Stimulated activated CD4-positive, alpha-beta T cell treated with anti-CD3 and anti-CD28 coated beads, TNF-alpha, amount 100 ng/mL, for 48 hours (primary cell): ENCODE measurements around the gene ACAP3.
"Not testable (repeated sequence)": the region's sequence is repeated elsewhere in the genome, so short reads cannot be mapped to it uniquely, and the experiment has no call there.

ENCODE experiments used
- DNase-seq, 3 donors: peaks; one replicate each; pipeline ENCODE4 v3.0.0-alpha.2; 2020; ENCODE audit warnings: low read depth in 3 of 3

Gene ACAP3

DNA sequence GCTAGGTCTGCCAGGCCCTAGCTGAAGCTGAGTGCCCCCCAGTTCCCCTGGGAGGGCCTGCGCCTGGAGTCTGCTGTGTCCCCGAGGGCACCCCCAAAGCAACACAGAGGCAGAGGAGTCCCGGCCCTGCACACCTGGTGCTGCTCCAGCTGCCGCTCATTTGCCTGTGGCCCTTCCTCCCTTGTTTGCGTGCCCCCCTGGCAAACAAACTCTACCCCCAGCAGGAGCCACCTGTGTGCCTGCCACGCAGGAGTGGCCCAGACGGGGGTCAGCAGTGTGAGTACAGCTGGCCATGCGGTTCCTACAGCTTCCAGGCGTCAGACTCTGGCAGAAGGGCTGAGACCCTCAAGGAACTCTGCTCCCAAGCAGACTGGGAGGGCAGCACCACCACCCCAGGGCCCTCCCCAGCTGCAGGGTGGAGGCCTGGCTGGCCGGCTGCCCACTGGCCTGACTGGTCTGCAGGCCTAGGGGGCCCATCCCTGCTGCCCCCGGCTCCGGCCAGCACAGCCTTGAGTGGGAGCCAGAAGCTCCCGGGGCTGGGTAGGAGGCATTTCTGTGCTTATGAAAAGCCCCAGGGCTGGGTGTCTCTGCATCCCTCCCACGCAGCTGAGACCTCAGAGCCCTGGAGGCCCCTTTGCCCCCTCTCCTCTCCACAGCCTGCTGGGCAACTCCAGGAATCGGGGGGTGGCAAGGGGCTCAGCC lies 22.8 kb upstream of the ACAP3 start:
- DNase-seq, result no peak

DNA sequence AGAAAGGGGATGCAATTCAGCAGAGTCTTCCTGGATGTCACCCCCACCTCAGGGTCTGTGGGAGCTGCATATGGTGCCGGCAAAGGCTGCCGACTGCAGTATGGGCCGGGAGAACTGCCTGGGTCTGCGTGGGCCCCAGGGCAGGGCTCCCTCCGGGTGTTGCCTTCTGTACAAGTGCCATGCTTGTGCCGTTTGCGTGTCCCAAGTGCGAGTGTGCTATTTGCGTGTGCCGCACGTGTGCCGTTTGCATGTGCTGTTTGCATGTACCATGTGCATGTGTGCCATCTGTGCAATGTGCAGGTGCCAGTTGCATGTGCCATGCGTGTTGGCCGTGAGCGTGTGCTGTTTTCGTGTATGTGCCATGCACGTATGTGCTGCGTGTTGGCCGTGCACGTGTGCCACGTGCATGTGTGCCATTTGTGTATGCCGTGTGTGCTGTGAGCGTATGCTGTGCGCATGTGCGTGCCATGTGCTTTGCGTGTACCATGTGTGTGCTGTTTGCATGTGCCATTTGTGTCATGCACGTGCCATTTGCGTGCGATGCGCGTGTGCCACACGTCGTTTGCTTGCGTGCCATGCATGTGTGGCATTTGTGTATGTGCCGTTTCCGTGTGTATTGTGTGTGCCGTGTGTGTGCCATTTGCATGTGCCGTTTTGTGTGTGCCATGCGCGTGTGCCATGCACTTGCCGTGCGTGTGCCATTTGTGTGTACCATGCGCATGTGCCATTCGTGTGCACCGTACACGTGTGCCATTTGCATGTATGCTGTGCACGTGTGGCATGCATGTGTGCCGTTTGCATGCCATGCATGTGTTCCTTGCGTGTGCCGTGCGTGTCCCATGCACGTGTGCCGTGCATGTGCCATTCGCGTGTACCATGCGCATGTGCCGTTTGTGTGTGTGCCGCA lies 21.8 kb upstream of the ACAP3 start:
- no peak for DNase-seq

DNA sequence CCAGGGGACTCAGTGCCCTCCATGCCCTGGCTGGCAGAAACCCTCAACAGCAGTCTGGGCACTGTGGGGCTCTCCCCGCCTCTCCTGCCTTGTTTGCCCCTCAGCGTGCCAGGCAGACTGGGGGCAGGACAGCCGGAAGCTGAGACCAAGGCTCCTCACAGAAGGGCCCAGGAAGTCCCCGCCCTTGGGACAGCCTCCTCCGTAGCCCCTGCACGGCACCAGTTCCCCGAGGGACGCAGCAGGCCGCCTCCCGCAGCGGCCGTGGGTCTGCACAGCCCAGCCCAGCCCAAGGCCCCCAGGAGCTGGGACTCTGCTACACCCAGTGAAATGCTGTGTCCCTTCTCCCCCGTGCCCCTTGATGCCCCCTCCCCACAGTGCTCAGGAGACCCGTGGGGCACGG lies 20.5 kb upstream of the ACAP3 start:
- DNase-seq, result no peak

DNA sequence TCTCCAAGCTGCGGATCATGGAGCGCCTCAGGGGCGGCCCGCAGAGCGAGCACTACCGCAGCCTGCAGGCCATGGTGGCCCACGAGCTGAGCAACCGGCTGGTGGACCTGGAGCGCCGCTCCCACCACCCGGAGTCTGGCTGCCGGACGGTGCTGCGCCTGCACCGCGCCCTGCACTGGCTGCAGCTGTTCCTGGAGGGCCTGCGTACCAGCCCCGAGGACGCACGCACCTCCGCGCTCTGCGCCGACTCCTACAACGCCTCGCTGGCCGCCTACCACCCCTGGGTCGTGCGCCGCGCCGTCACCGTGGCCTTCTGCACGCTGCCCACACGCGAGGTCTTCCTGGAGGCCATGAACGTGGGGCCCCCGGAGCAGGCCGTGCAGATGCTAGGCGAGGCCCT lies 19.6 kb upstream of the ACAP3 start:
- DNase-seq, result no peak

DNA sequence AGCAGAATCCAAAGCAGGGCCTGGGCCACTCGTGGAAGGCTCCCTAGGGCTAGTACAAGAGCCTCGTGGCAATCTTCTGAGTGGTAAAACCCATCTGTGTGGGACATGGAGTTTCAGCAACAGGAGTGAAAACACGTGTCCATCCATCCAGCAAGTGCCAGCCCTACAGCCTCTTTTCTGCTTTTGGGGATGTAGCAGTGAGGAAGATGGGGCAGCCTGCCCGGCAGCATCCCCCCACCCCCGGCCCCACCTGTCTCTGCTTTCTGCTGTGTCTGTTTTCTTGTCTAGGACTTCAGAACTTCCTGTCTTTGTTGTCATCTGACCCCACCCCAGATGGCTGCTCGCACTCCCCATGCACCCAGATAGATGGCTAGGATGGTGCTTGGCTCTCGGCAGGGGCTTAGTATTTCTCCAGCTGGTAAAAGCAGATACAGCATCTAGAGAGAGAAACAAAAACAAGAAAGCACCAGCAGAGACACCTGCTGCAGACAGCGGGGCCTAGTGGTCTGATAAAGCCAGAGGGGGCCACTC lies 18.4 kb upstream of the ACAP3 start:
- no peak for DNase-seq

DNA sequence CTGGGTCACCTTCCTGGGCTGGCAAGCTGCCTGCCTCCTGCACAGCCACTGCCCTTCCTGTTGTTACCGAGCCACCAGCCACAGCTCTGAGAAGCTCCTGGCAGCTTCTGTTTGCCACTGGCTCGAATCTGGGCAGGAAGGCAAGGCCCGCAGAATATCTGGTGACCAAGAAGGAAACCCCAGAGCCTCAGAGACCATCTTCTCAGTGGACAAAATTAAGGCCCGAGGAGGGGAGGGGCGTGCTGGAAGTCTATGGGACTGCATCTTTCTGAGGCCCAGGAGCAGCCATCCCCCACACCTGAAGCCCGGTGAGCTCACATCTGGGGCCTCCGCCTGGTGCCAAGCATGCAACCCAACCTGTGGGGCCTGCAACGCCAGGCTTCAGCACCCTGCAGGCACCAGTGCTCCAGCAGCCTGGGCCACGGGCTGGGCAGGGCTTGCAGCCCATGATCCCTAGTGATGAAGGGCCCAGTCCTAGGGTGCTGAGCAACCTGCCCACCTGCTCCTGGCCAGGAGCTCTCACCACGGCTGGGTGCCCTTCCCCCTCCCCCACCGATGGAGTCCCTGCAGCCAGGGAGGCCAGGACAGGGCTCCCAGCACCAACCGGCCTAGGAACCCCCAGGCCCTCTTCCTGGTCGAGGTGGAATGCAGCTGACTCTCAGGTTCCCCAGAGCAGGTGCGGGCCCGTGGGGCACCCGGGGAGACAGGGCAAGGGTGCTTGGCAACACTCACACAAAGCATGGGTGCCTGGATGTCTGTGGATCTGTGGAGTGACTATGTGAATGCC lies 17.8 kb upstream of the ACAP3 start:
- DNase-seq, result no peak

DNA sequence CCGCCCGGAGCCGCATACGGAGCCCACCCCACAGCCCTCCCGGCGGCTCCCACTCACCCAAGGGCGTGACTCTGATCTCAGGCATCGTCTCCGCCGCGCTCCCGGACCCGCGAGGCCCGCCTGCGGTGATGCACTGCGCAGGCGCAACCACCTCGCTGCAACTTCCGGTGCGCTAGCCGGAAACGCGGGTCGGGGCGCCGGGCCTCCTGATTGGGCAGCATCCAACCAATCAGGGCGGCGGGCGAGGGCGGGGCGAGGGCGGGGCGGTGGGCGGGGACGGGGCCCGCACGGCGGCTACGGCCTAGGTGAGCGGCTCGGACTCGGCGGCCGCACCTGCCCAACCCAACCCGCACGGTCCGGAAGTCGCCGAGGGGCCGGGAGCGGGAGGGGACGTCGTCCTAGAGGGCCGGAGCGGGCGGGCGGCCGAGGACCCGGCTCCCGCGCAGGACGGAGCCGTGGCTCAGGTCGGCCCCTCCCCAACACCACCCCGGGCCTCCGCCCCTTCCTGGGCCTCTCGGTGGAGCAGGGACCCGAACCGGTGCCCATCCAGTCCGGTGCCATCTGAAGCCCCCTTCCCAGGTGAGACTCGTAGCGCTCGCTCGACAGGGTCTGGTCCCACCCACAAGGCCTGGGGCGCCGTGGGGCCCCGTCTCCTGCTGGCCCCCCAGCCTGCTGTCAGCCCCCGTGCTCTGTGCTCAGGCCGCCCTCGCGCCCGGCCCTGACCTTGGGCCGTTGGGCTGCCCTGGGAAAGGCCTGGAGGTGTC lies 17.0 kb upstream of the ACAP3 start, which contains the start of the genes CPTP and INTS11:
Gene CPTP (plus strand): TSS at position 279 of the 764 bp plus-strand sequence. CDS start 2,109 bp downstream, outside the sequence.
Gene INTS11 (minus strand): TSS at position 137 of the 764 bp plus-strand sequence. CDS start 52 bp downstream, at position 85.
- DNase-seq, result peak; percentile 93 to 96 (median 95)

DNA sequence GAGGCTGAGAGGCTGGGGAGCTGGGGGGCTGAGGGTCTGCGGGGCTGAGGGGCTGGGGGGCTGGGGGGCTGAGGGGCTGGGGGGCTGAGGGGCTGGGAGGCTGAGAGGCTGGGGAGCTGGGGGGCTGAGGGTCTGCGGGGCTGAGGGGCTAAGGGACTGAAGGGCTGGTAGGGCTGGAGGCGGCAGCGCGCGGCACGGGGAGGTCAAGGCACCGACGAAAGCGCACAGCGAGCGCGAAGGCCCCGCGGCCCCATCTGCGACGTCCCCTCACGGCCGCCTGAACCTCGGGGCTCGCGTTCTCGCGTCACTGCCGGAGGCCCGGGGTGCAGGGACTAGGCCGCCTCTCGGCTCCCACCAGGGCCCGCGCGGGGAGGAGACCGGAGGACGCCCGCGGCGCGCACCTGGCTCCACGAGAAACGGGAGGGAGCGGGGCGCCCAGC lies 16.4 kb upstream of the ACAP3 start:
- DNase-seq, result no peak

DNA sequence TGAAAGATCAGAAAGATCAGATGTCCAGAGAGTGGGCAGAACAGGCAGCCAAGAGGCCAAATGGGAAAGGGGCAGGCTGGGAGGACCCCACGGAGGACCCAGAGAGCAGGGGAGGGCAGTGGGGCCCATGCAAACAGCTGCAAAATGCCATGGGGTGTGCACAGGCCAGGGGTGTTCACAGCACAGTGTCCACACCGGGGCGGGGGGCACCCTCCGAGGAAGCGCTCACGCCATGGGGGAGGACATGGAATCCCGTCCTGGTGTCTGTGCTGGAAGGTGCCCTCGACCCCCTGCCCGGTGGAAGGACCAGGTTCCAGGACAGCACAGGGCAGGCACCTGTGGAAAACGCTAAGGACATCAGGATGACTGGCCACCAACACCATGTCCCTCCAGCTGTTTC lies 15.2 kb upstream of the ACAP3 start:
- no peak for DNase-seq

DNA sequence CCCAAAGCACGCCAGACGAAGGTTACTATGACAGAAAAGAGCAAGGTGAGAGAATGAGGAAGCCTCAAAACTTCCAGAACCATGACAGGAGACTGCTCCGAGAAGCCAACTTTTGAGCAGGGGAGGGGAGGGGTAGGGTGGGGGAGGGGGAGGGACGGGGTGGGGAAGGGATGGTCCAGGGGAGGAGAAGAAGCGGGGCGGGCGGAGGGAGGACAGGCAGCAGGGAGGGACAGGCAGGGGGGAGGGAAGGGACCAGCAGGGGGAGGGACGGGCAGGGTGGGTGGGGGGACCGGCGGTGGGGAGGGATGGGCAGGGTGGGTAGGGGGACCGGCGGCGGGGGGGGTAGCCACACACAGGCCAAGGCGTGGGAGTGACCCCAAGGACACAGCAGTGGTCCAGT lies 14.7 kb upstream of the ACAP3 start:
- DNase-seq, result no peak

DNA sequence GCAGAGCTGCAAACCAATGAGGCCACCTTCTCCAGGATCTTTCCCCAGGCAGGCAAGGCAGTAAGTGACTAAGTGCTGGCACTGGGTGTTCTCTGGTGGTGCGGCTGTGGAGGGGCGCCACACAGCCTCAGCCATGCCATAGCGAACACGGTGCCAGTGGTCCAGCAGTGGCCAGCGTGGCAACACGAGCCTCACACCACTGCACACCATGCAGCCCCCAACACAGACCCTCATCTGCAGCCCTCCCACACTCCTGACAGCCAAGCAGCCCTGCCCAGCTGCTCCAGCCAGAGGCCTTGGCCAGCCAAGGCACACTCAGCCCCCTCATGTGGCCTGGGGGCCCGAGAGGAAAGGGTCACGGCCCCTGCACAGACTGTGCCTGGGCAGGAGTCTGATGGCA lies 13.7 kb upstream of the ACAP3 start:
- DNase-seq, result no peak

DNA sequence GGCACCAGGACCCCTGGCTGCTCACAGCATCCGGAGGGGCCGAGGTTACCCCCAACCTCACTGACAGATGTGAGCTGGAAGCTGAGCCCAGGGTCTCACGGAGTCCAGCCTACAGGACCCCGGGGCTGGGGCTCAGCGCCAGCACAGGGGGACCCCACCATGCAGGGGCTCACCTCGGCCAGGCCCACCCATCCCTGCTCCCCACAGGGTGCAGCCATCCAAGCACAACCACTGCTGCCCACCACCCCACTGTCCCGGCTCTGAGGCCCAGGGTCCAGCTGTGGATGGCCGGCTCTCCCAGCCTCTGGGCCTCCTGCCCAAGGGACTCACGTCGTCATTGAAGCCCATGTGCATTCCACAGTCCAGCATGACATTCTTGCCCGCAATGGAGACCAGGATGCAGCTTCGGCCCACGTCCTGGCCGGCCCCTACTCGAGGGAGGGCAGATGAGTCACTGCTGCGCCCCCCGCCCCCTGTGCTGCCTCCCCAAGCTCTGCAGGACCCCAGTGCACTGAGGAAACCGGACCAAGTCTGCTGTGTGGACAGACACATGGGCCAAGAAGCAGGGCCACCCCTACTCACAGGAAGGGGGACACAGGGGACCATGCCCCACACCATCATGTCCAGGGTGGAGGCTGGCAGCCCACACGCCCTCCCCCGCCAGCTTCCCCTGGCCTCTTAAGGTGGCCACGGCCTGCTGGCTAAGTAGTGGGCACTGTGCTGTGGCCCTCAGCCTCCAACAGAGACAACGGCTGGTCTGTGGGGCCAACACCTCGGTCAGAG lies 13.1 kb upstream of the ACAP3 start:
- DNase-seq, result no peak

DNA sequence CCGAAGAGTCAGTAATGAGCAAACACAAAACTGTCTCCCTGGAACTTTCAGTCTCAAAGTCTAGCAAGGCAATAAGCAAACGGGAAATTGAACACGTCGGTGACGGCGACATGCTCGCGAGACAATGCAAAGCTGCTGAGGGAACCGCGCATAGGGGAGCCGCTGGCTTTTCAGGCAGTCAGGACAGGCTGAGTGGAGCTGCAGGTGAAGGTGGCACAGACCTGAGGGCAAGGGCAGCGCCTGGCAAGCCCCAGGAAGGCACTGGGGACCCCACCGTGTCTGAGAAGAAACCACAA lies 11.9 kb upstream of the ACAP3 start:
- no peak for DNase-seq

DNA sequence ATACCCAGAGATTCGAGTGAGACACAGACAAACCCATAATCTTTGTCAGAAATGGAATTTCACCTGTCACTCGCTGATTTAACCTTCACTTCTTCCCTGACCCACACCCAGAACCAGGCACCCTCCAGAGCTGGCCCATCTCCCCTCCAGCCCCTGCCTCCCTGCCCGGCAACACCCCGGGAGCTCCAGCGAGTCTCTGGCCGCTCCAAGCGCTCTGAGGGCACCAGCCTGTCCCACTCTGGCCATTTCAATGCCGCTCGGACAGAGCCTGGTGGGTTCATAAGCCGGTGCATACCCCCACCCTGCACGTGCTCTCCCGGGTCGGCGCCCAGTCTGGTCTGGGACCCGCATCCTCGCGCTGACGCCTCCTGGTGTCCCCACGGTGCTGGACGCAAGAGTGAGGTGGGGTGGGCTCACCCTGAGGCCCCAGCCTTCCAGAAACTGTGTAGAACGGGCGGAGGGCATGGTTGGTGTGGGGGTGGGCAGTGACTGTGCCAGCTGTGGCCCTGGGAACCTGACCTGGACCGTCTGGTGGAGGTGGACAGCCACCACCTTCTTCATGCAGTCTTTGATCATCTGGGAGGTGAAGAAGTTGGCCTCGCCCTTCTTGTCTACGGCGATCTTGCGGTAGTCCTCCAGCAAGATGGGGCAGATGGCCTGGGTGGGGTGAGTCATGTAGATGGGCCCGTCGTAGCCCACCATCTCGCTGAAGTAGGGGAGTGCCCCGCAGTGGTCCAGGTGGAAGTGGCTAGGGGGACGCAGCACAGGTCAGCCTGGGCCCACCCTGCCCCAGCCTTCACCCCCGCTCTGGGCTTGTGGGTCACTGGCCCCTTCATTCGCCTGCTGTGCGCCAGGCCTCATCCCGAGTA lies 11.3 kb upstream of the ACAP3 start:
- no peak for DNase-seq

DNA sequence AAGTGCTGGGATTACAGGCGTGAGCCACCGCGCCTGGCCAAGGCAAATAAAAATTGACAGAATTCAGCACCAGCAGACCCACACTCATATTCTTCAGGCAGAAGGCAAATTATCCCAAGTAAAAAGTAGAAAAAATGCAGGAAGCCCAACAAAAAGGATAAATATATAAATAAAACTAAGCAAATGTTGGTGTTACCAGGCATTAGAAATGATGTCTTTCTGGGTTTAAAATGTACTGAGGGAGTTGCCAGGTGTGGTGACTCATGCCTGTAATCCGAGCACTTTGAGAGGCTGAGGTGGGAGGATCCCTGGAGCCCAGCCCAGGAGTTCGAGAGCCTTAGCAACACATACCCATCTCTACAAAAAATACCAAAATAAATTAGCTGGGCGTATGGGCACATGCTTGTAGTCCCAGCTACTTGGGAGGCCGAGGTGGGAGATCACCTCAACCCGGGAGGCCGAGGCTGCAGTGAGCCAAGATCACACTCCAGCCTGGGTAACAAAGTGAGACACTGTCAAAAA lies 10.5 kb upstream of the ACAP3 start:
- no peak for DNase-seq

DNA sequence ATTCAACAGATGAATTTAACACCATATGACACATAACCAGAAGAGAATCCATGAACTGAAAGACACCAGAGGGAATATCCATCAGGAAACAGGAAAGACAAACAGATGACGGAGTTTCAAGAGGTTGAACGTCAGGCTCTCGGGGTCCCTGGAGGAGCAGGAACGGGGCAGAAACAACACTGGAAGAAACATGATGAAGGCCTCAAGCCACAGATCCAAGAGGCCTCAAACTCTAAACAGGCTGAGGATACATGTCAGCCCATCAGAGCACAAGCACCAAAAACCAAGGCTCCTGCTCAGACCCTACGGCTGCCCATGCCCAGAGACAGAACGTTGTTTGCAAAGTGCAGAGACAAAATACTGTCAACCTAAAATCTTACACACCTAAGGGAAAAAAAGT lies 9.7 kb upstream of the ACAP3 start:
- no peak for DNase-seq

DNA sequence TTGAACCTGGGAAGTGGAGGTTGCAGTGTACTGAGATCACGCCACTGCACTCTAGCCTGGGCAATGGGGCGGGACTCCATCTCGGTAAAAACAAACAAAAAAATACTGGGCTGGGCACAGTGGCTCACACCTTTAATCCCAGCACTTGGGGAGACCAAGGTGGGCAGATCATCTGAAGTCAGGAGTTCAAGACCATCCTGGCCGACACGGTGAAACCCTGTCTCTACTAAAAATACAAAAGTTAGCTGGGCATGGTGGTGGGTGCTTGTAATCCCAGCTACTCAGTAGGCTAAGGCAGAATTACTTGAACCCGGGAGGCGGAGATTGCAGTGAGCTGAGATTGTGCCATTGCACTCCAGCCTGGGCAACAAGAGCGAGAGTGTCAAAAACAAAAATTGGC lies 8.5 kb upstream of the ACAP3 start:
- not testable (repeated sequence) for DNase-seq

DNA sequence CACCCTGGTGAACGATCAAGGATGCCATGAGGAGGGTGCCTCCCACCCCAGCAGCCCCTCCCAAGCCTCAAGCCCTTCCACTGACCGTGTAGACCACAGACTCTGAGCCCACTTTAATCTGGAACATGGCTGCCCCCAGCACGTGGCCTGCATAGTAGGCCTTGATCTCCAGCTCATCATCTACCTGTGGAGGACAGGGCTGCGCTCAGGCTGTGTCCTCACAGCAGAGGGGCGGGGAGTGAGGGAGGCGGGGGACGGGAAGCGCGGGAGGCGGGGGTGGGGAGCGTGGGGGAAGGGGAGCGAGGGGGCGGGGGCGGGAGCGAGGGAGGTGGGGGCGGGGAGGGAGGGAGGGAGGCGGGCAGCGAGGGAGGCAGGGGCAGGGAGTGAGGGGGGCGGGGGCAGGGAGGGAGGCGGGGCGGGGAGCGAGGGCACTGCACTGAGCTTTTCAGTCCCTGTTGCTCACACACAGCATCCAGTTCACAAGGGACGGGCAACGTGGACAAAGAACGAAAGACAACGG lies 7.8 kb upstream of the ACAP3 start:
- DNase-seq, result no peak
